CD14-positive monocyte (primary cell): ENCODE measurements around the gene PRKRA. TPM values are rescaled to one million over a fixed set of nuclear protein-coding genes. Genes with fewer than 3 reads are reported as not detected.
"Not testable (repeated sequence)": the region's sequence is repeated elsewhere in the genome, so short reads cannot be mapped to it uniquely, and the experiment has no call there.

Experiments
- DNase-seq, 3 donors: peaks; one replicate each; pipeline ENCODE4 v3.0.0-alpha.2; 2011 to 2022
- H2AFZ ChIP-seq: 2 replicates; pipeline ENCODE4 v1.6.0; 2012; ENCODE audit warnings: mild to moderate bottlenecking, low read depth, low read length, inconsistent platforms; ENCODE audit not compliant: insufficient read depth, poor library complexity, severe bottlenecking
- H3K27ac ChIP-seq, 2 donors: 1 replicate in 1 of 2; 2 replicates in 1 of 2; pipeline ENCODE4 v1.5.1; 2012 to 2013; ENCODE audit warnings: low read length in 2 of 2, control low read depth in 1 of 2, inconsistent platforms in 1 of 2, low read depth in 1 of 2, mild to moderate bottlenecking in 1 of 2
- H3K27me3 ChIP-seq, 2 donors: one replicate each; pipeline versions ENCODE4 v1.6.0 to v1.6.1; 2011 to 2013; ENCODE audit warnings: low read length in 2 of 2; ENCODE audit not compliant: control insufficient read depth in 2 of 2, insufficient read depth in 2 of 2
- H3K36me3 ChIP-seq, 2 donors: replicated peaks in 1 of 2; 1 replicate in 1 of 2; 2 replicates in 1 of 2; pipeline versions ENCODE4 v1.5.1 to v1.6.1; 2012 to 2013; ENCODE audit warnings: low read length in 2 of 2, control low read depth in 1 of 2, inconsistent platforms in 1 of 2, mild to moderate bottlenecking in 1 of 2; ENCODE audit not compliant: insufficient read depth in 2 of 2, control insufficient read depth in 1 of 2
- H3K4me1 ChIP-seq, 2 donors: 1 replicate in 1 of 2; 2 replicates in 1 of 2; pipeline versions ENCODE4 v1.5.1 to v1.6.1; 2012 to 2013; ENCODE audit warnings: low read length in 2 of 2, control low read depth in 1 of 2, inconsistent platforms in 1 of 2, mild to moderate bottlenecking in 1 of 2, moderate library complexity in 1 of 2; ENCODE audit not compliant: insufficient read depth in 2 of 2, control insufficient read depth in 1 of 2
- H3K4me2 ChIP-seq: replicated peaks from 2 replicates; pipeline ENCODE3; 2012; ENCODE audit warnings: low read length, moderate library complexity, mild to moderate bottlenecking; ENCODE audit not compliant: poor library complexity, severe bottlenecking; ENCODE audit errors: extremely low read depth
- H3K4me3 ChIP-seq, 3 experiments: fragments of 200-600 bp in 1 of 3; sonication (generic) in 1 of 3; replicated peaks in 1 of 3; 1 replicate in 2 of 3; 2 replicates in 1 of 3; pipeline ENCODE4 v1.5.1; 2011 to 2013; ENCODE audit warnings: low read length in 3 of 3, mild to moderate bottlenecking in 3 of 3, control low read depth in 2 of 3, low read depth in 2 of 3, inconsistent platforms in 1 of 3, moderate library complexity in 1 of 3
- H3K79me2 ChIP-seq: 2 replicates; pipeline ENCODE4 v1.6.0; 2012; ENCODE audit warnings: mild to moderate bottlenecking, control low read depth, inconsistent platforms, low read length, moderate library complexity; ENCODE audit not compliant: insufficient read depth
- H3K9ac ChIP-seq: 2 replicates; pipeline ENCODE4 v1.6.0; 2017; ENCODE audit warnings: low read length, mild to moderate bottlenecking; ENCODE audit not compliant: insufficient read depth, poor library complexity, severe bottlenecking
- H3K9me3 ChIP-seq, 2 donors: replicated peaks in 1 of 2; 1 replicate in 1 of 2; 2 replicates in 1 of 2; pipeline versions ENCODE4 v1.5.1 to v1.6.1; 2012 to 2013; ENCODE audit warnings: low read length in 2 of 2, control low read depth in 1 of 2; ENCODE audit not compliant: control insufficient read depth in 1 of 2, insufficient read depth in 1 of 2
- H4K20me1 ChIP-seq: 2 replicates; pipeline ENCODE4 v1.6.0; 2012; ENCODE audit warnings: mild to moderate bottlenecking, low read length, control low read depth, moderate library complexity; ENCODE audit not compliant: insufficient read depth
- H3K27ac Mint-ChIP-seq, 7 donors: one replicate each; pipeline ENCODE4 v1.8.0; 2020; ENCODE audit warnings: mild to moderate bottlenecking in 7 of 7, mixed read lengths in 7 of 7, moderate library complexity in 6 of 7, inconsistent platforms in 2 of 7
- H3K27me3 Mint-ChIP-seq, 3 donors: one replicate each; pipeline ENCODE4 v1.8.0; 2021 to 2022; ENCODE audit warnings: low read depth in 3 of 3, mild to moderate bottlenecking in 3 of 3, mixed read lengths in 3 of 3, moderate library complexity in 3 of 3, inconsistent platforms in 1 of 3
- H3K36me3 Mint-ChIP-seq, 2 donors: one replicate each; pipeline ENCODE4 v1.8.0; 2020; ENCODE audit warnings: mixed read lengths in 2 of 2, inconsistent platforms in 1 of 2, mild to moderate bottlenecking in 1 of 2
- H3K4me1 Mint-ChIP-seq: one replicate; pipeline ENCODE4 v1.8.0; 2020; ENCODE audit warnings: mild to moderate bottlenecking, mixed read lengths
- H3K4me3 Mint-ChIP-seq, 2 donors: one replicate each; pipeline ENCODE4 v1.8.0; 2020; ENCODE audit warnings: mild to moderate bottlenecking in 2 of 2, mixed read lengths in 2 of 2, moderate library complexity in 1 of 2
- H3K9me3 Mint-ChIP-seq, 7 donors: one replicate each; pipeline ENCODE4 v1.8.0; 2020 to 2022; ENCODE audit warnings: mixed read lengths in 7 of 7, mild to moderate bottlenecking in 6 of 7, moderate library complexity in 6 of 7, inconsistent platforms in 2 of 7
- CTCF ChIP-seq: fragments of 200-600 bp; IDR thresholded peaks from one replicate; pipeline ENCODE4 v1.8.0; 2022; ENCODE audit warnings: antibody characterized with exemption, mild to moderate bottlenecking
- WGBS: methylation state at CpG from one replicate; pipeline ENCODE4 v1.1.5; 2013; ENCODE audit warnings: missing lambda C conversion rate; ENCODE audit not compliant: insufficient coverage; 5-methylcytosine and 5-hydroxymethylcytosine counted together
- intact Hi-C, 2 donors: fragments of 100-400 bp; cut with micrococcal nuclease; formaldehyde crosslinking; loops; one replicate each; pipeline versions ENCODE4 v1.15.0 to v1.15.1; 2023
- polyA plus RNA-seq, 3 donors: library from polyadenylated mRNA; depleted of rRNA in 1 of 3; unstranded in 2 of 3; stranded (reverse) in 1 of 3; fragments of 300-500 nt in 2 of 3; fragments of >200 nt in 1 of 3; fragmentation: Illumina TruSeq in 2 of 3; gene quantifications; 1 replicate in 2 of 3; 2 replicates in 1 of 3; pipeline ENCODE4 v1.2.3, GENCODE V29; 2012 to 2021

The PRKRA gene
- polyA plus RNA-seq, 3 donors, result 21.0 to 35.8 (median 35.4) TPM

DNA sequence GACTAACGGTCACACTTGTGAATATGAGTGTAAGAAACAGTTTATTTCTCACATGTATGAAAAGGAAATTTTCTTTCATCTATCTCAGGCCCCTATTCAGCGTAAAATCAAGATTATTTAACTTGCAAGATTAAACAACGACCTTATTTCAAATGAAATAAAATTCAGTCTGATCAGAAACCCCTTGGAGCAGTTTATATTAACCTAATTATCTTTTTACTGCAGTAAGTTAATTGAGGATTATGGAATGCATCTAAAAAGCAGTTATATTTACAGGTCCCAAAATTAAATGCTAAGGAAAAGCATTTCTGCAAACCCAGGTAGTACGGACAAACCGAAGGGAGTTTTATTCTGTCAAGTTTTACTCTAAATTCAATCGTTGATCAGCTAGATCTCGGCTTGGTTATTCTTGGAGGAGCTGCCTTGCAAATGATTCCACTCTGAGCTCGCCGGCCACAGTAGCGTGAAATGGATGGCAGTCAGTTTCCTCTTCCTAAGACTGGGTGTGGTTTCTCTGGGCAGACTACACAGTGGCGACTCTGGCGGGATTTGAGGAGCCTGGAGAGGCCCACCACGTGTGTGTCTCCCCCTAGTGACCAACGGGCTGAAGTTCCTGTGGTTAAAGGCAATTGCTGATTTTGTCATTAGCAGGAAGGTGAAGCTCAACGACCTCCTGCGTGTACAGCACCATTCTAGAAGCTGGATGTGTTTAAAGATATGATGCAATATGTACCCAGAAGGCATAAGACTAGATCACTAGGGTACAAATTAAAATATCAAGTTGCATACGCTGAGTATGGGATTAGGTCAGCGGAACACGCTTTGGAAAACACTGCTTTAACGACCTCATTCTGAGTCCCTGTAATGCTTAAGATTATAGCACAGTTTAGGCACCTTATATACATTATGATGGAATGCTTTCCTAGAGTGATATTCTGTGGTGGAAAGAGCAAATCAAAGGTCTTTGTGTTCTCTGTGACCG lies 36.4 kb downstream of the PRKRA start:
- H3K4me3 ChIP-seq, result peak overlapping the region; percentile 68 to 85 (median 79)
- H3K27ac ChIP-seq, result peak overlapping the region; percentile 91
- peaks cover 10 to 23% of the 10 kb centered on the region in 2 donors for H3K4me1 ChIP-seq
- peak; percentile 89 to 93 (median 93) for DNase-seq
- peak overlapping the region; percentile 88 to 95 for H3K4me3 Mint-ChIP-seq
- H2AFZ ChIP-seq, result peak overlapping the region; percentile 89
- H3K27ac Mint-ChIP-seq, result peak overlapping the region; percentile 84 to 99 (median 96)
- WGBS, result 7% methylated on average over 12 of the region's 21 CpGs
- H3K27me3 ChIP-seq, result no peaks in the 10 kb centered on the region
- peak overlapping the region; percentile 81 for H3K4me2 ChIP-seq
- H3K9me3 Mint-ChIP-seq, result no peaks in the 10 kb centered on the region
- TF ChIP-seq CTCF, result peak; percentile 94
- H3K9me3 ChIP-seq, result no peaks in the 10 kb centered on the region
- no peaks in the 10 kb centered on the region for H3K36me3 ChIP-seq
- no peaks in the 10 kb centered on the region for H3K27me3 Mint-ChIP-seq
- intact Hi-C loops, result no loop called here
- H3K79me2 ChIP-seq, result peaks cover 18% of the 10 kb centered on the region
- no peaks in the 10 kb centered on the region for H4K20me1 ChIP-seq
- peaks cover 25% of the 10 kb centered on the region for H3K4me1 Mint-ChIP-seq
- peak overlapping the region; percentile 81 for H3K9ac ChIP-seq
- peaks cover 2 to 3% of the 10 kb centered on the region in 2 donors for H3K36me3 Mint-ChIP-seq

DNA sequence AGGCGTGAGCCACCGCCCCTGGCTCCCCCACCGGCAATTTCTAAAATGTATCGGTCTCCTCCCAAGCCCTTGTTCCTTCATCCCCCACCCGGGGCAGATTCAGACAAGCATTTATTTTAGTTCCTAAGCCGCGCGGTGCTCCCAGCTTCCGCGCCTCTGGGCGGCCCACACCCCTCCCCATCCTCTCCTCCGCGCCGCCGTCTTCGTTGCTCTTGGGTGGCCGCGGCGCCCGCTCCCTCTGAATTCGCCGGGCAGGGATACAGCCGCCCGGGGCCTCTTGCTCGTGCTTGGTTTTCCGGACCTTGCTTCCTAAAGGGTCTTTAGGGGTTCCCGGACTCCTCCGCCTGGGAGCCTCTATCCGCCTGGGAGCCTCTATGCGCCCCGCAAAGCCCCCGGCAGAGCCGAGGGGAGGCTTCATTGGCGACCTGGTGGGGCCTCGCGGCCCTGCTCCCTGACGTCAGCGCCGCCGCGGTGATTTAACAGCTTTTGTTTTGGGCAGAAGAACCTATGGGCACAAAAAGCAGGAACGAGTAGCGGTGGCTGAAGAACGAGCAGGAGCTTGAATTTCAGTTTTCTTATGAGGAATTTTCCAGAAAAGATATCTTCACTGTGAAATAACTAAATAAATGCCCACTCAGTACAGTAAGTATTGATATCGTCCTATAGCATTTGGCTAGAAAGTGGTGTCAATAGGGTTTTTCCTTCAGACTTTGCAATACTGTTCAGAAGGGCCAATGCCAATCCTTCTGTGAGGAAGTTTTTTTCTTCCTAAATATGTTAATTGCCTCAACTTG lies 37.3 kb downstream of the PRKRA start:
- peak overlapping the region; percentile 95 to 99 (median 98) for H3K27ac Mint-ChIP-seq
- H3K9ac ChIP-seq, result peak overlapping the region; percentile 81
- peaks cover 25% of the 10 kb centered on the region for H3K4me1 Mint-ChIP-seq
- intact Hi-C loops, result no loop called here
- peak overlapping the region; percentile 89 for H2AFZ ChIP-seq
- H3K4me2 ChIP-seq, result peak overlapping the region; percentile 81
- H3K36me3 ChIP-seq, result no peaks in the 10 kb centered on the region
- H3K9me3 ChIP-seq, result no peaks in the 10 kb centered on the region
- H3K4me1 ChIP-seq, result peaks cover 10 to 23% of the 10 kb centered on the region in 2 donors
- H3K27ac ChIP-seq, result peak overlapping the region; percentile 91
- H3K4me3 ChIP-seq, result peak overlapping the region; percentile 68 to 85 (median 79)
- TF ChIP-seq CTCF, result no peak
- WGBS, result under 1% methylated on average over 41 of the region's 45 CpGs
- H3K9me3 Mint-ChIP-seq, result no peaks in the 10 kb centered on the region
- no peaks in the 10 kb centered on the region for H3K27me3 Mint-ChIP-seq
- H4K20me1 ChIP-seq, result no peaks in the 10 kb centered on the region
- no peaks in the 10 kb centered on the region for H3K36me3 Mint-ChIP-seq
- H3K4me3 Mint-ChIP-seq, result peak overlapping the region; percentile 88 to 95
- peak; percentile 65 to 69 (median 66) for DNase-seq
- peaks cover 18% of the 10 kb centered on the region for H3K79me2 ChIP-seq
- no peaks in the 10 kb centered on the region for H3K27me3 ChIP-seq

DNA sequence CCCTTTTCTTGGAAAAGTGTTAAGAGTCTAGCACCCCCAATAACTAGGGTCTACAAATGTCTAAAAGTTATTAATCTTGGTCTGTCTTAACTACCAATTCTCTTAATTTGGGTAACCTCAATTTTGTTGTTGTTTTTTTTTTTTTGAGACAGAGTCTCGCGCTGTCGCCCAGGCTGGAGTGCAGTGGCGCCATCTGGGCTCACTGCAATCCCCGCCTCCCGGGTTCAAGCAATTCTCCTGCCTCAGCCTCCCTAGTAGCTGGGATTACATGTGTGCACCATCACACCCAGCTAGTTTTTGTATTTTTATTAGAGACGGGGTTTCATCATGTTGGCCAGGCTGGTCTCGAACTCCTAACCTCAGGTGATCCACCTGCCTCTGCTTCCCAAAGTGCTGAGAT lies 38.5 kb downstream of the PRKRA start:
- H3K27me3 Mint-ChIP-seq, H3K36me3 ChIP-seq, H3K9ac ChIP-seq, H3K27me3 ChIP-seq, H3K4me3 Mint-ChIP-seq, DNase-seq, H3K27ac Mint-ChIP-seq, H3K9me3 Mint-ChIP-seq, H3K9me3 ChIP-seq, H3K27ac ChIP-seq, H3K4me2 ChIP-seq, H4K20me1 ChIP-seq, H3K36me3 Mint-ChIP-seq, H3K4me3 ChIP-seq, intact Hi-C loops: not testable (repeated sequence)
- 100% methylated on average over 1 of the region's 8 CpGs for WGBS
- peaks cover 10 to 23% of the 10 kb centered on the region in 2 donors for H3K4me1 ChIP-seq
- H3K79me2 ChIP-seq, result peaks cover 14% of the 10 kb centered on the region
- peaks cover 20% of the 10 kb centered on the region for H3K4me1 Mint-ChIP-seq
- peak overlapping the region; percentile 89 for H2AFZ ChIP-seq
